Mucosa of descending colon (tissue), 3 donors: ENCODE measurements around the gene NOL7. TPM values are rescaled to one million over a fixed set of nuclear protein-coding genes. Genes with fewer than 3 reads are reported as not detected.

Source experiments
- ATAC-seq: fragments of 200-7000 bp; cut with Tn5 transposase; one replicate; pipeline ENCODE4 v1.9.1; 2020; ENCODE audit warnings: mild to moderate bottlenecking, moderate library complexity
- DNase-seq, 3 donors: peaks; one replicate each; pipeline ENCODE4 v3.0.0-alpha.2; 2020
- H3K36me3 ChIP-seq: fragments of 200-600 bp; one replicate; pipeline ENCODE4 v1.8.0; 2021; ENCODE audit warnings: low read depth, mild to moderate bottlenecking
- H3K4me1 ChIP-seq: fragments of 200-600 bp; one replicate; pipeline ENCODE4 v1.8.0; 2021; ENCODE audit warnings: low read depth, mild to moderate bottlenecking
- H3K4me3 ChIP-seq: fragments of 200-600 bp; one replicate; pipeline ENCODE4 v1.8.0; 2021; ENCODE audit warnings: mild to moderate bottlenecking
- H3K9me3 ChIP-seq: fragments of 200-600 bp; one replicate; pipeline ENCODE4 v1.8.0; 2021; ENCODE audit warnings: mild to moderate bottlenecking
- intact Hi-C, 2 donors: fragments of 100-400 bp; cut with DNase I in 1 of 2; cut with micrococcal nuclease in 1 of 2; formaldehyde crosslinking; loops; one replicate each; pipeline versions ENCODE4 v1.11.0 to v1.11.1; 2022; cut with DNase I, micrococcal nuclease
- total RNA-seq, 3 donors: library from RNA; stranded (reverse); fragmentation: NEBNext Ultra II Directional in 2 of 3; extraction: Animal tissue kit (Norgen Biotek cat#: 25700) in 2 of 3; gene quantifications; one replicate each; pipeline versions ENCODE4 v1.2.1 to v1.2.4, GENCODE V29; 2021 to 2023
- TF ChIP-seq, protein P1 (sequence below): fragments of 200-600 bp; IDR thresholded peaks from one replicate; pipeline ENCODE4 v1.8.0; 2022; ENCODE audit warnings: antibody characterized with exemption, mild to moderate bottlenecking
- donor health status: DM: no; HTN: no; CAD: no; lungs with moderate emphysema.
- donor health status: DM: no; HTN: no; CAD: no.
- donor health status: DM: no; HTN: yes; CAD: no.

The NOL7 gene
- total RNA-seq, 3 donors from 2014 or later = 47.4 to 53.9 (median 49.0) TPM

DNA sequence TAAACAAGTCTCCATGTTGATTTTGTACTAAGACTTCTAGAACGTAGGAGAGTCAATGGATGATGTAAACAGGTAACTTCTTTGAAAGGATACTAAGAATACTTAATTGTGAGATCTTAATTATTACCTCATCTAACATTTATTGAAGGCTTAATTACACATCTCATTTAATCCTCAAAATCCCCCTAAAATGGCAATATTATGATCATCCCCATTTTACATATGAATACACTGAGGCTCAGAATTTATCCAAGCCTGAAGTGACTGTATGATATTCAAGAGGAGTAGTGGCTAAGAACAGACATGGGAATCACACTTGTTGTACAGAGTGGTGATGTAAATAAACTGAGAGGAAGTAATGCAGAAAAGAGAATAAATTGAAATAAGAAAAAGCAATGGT lies 22.9 kb downstream of the NOL7 start:
- no peaks in the 10 kb centered on the region for H3K9me3 ChIP-seq
- no peaks in the 10 kb centered on the region for H3K36me3 ChIP-seq
- no peak for DNase-seq
- TF ChIP-seq, protein P1, sequence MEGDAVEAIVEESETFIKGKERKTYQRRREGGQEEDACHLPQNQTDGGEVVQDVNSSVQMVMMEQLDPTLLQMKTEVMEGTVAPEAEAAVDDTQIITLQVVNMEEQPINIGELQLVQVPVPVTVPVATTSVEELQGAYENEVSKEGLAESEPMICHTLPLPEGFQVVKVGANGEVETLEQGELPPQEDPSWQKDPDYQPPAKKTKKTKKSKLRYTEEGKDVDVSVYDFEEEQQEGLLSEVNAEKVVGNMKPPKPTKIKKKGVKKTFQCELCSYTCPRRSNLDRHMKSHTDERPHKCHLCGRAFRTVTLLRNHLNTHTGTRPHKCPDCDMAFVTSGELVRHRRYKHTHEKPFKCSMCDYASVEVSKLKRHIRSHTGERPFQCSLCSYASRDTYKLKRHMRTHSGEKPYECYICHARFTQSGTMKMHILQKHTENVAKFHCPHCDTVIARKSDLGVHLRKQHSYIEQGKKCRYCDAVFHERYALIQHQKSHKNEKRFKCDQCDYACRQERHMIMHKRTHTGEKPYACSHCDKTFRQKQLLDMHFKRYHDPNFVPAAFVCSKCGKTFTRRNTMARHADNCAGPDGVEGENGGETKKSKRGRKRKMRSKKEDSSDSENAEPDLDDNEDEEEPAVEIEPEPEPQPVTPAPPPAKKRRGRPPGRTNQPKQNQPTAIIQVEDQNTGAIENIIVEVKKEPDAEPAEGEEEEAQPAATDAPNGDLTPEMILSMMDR = no peak
- no peak overlapping the region for H3K4me3 ChIP-seq
- ATAC-seq = no peak
- intact Hi-C loops = no loop called here
- H3K4me1 ChIP-seq = no peaks in the 10 kb centered on the region

DNA sequence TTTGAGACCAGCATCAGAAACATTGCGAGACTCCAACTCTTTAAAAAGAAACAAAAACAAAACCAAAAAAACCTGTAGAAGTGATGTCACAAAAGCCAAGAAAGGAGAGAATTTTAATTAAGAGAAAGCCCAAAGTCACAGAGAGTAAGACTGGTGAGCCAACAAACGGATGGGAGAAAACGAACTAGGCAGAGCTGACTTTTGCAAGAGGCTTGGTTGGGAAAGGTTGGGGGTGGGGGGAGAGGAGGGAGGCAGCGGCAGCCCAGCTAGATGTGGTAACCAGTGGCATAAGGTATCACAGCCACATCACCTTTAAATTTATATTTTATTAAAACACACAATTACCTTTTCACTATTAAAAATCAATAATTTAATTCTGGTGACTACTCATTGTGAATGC lies 23.5 kb downstream of the NOL7 start:
- ATAC-seq (no peak), DNase-seq (no peak)
- TF ChIP-seq, protein P1 = no peak
- H3K9me3 ChIP-seq = no peaks in the 10 kb centered on the region
- intact Hi-C loops = no loop called here
- no peaks in the 10 kb centered on the region for H3K36me3 ChIP-seq
- H3K4me3 ChIP-seq = no peak overlapping the region
- no peaks in the 10 kb centered on the region for H3K4me1 ChIP-seq

DNA sequence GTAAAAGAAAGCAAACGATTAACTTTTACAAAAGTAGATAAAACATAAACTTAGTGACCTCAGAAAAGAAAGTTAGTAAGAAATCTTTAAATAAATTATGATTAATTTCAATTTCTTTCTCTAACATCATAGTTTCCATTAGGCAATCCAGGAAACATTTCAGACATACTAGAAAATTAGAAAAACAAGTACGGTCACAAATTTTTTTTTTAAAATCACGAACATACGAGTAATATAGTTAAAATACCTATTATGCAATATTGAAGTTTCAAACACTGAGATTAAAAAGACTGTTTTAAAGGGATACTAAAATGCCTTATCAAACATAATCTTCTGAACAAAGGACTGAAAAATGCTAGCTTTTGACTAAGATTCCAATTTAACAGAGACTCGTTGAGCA lies 26.2 kb downstream of the NOL7 start:
- H3K36me3 ChIP-seq = no peaks in the 10 kb centered on the region
- TF ChIP-seq, protein P1 = no peak
- intact Hi-C loops = no loop called here
- no peaks in the 10 kb centered on the region for H3K9me3 ChIP-seq
- no peaks in the 10 kb centered on the region for H3K4me1 ChIP-seq
- DNase-seq (no peak), ATAC-seq (no peak)
- H3K4me3 ChIP-seq = no peak overlapping the region

DNA sequence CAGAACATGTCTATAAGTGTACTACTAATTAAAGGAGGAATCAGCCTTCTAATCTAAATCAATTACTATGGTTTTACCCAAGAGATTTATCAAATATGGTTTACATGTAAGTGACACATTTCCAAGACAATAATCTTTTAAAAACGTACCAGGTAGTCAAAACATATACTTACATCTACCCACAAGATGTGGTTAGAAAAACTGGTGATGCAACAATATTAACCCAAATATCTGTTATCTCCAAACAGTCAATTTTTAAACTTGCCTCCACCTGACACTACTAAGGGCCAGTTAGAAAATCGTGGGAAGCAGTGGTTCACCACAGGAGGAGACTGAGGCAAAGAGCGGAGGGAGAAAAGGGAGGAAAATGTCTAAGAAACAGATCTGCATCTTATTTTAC lies 28.0 kb downstream of the NOL7 start:
- no peaks in the 10 kb centered on the region for H3K4me1 ChIP-seq
- TF ChIP-seq, protein P1 = no peak
- ATAC-seq = no peak
- no peaks in the 10 kb centered on the region for H3K9me3 ChIP-seq
- DNase-seq = no peak
- intact Hi-C loops = no loop called here
- H3K36me3 ChIP-seq = no peaks in the 10 kb centered on the region
- no peak overlapping the region for H3K4me3 ChIP-seq

DNA sequence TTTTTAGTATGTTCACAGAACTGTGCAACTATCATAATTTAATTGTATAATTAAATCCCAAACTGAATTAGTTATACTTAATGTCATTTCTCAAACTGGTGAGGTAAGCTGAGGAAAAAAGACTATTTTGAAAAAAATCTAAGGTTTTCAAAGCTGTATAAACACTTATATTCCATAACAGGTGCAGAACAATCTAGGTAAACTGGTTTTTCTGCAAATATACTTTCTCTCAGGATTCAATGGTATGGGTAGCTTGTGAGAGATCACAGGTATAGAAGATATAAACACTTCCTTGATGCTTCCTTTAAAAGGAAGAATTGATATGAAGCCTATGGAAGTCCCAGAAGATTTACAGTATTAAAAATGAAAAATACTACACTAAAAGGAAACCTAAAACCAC lies 33.7 kb downstream of the NOL7 start:
- ATAC-seq (no peak), DNase-seq (no peak)
- TF ChIP-seq, protein P1 = no peak
- H3K4me3 ChIP-seq = no peak overlapping the region
- H3K9me3 ChIP-seq = no peaks in the 10 kb centered on the region
- intact Hi-C loops = no loop called here
- H3K36me3 ChIP-seq = no peaks in the 10 kb centered on the region
- no peaks in the 10 kb centered on the region for H3K4me1 ChIP-seq

DNA sequence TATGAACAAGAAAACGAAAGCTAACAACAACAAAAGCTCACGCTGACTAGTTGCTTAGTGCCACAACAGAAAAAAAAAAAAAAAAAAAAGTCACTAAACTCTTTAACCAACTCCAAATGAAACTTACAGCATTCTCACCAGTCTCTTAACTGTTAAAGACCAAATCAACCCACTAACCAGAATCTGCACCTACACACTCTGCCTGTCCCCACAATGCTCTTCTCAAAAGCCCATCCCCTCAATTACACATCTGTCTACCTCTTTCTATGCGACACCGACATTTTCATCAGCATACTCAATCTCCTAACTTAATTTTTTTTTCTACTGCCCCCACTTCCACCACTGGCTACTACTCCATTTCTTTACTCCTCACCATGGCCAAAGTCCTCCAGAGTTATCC lies 34.3 kb downstream of the NOL7 start:
- intact Hi-C loops = no loop called here
- TF ChIP-seq, protein P1 = no peak
- ATAC-seq (no peak), DNase-seq (no peak)
- H3K4me1 ChIP-seq = no peaks in the 10 kb centered on the region
- H3K4me3 ChIP-seq = no peak overlapping the region
- no peaks in the 10 kb centered on the region for H3K9me3 ChIP-seq
- H3K36me3 ChIP-seq = no peaks in the 10 kb centered on the region
